ENCODE measurements around the gene NR1H4. TPM values are rescaled to one million over a fixed set of nuclear protein-coding genes. Genes with fewer than 3 reads are reported as not detected.

Gene NR1H4
- total and polyA plus RNA-seq, 9 of the 15 experiments (the other 6 are each of a cell fraction or from before 2014, with no cell fraction given), result 0.03 TPM; not detected in 8

DNA sequence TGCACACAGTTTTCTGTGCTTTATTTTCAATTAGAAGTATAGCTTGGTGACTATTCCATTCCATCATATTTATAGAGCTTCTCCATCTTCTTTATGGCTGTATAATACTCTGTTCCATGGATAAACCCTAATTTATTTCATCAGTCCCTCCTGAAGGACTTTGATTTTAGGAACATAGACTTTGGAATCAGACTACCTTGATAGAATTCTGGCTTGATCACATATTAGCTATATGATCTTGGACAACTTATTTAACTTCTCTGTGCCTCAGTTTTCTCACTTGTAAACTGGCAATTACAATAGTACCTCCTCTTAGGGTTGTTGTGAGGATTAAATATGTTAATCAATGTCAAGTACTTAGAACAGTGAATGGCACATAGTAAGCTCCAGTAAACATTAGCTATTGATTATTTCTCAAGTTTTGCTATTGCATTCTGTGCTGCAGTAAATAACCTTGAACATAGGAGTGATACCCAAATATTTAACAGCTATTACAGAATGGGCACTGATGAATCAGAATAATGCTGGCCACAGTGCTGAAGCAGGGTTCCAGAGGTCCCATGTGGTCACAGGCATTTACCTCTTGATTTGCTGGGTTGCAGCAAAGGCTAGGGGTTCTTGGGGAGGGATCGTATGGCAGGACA, 12.2 kb upstream of the NR1H4 start (continued):
- TF ChIP-seq, protein P1, sequence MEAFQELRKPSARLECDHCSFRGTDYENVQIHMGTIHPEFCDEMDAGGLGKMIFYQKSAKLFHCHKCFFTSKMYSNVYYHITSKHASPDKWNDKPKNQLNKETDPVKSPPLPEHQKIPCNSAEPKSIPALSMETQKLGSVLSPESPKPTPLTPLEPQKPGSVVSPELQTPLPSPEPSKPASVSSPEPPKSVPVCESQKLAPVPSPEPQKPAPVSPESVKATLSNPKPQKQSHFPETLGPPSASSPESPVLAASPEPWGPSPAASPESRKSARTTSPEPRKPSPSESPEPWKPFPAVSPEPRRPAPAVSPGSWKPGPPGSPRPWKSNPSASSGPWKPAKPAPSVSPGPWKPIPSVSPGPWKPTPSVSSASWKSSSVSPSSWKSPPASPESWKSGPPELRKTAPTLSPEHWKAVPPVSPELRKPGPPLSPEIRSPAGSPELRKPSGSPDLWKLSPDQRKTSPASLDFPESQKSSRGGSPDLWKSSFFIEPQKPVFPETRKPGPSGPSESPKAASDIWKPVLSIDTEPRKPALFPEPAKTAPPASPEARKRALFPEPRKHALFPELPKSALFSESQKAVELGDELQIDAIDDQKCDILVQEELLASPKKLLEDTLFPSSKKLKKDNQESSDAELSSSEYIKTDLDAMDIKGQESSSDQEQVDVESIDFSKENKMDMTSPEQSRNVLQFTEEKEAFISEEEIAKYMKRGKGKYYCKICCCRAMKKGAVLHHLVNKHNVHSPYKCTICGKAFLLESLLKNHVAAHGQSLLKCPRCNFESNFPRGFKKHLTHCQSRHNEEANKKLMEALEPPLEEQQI (IDR thresholded peaks at IDR 0.05), result no peak
- TF ChIP-seq MXI1 (IDR thresholded peaks at IDR 0.05; ENCODE audit: low read depth, low read length) (no peak), KLF10 (CRISPR knock-in tag; IDR thresholded peaks at IDR 0.05) (no peak), KDM2B (CRISPR knock-in tag; IDR thresholded peaks at IDR 0.05) (no peak), NFXL1 (CRISPR knock-in tag; IDR thresholded peaks at IDR 0.05) (no peak), SRSF1 (IDR thresholded peaks at IDR 0.05; ENCODE audit: low read depth, low read length) (no peak), OTX1 (CRISPR knock-in tag; IDR thresholded peaks at IDR 0.05) (no peak), HMGN3 (IDR thresholded peaks at IDR 0.05; ENCODE audit: borderline replicate concordance, extremely low read depth, insufficient read length, low read depth, low read length) (no peak), ZNF174 (CRISPR knock-in tag; IDR thresholded peaks at IDR 0.05) (no peak), CBX5 (IDR thresholded peaks at IDR 0.05; ENCODE audit: borderline replicate concordance, low read depth) (no peak)
- TF ChIP-seq, protein P2, sequence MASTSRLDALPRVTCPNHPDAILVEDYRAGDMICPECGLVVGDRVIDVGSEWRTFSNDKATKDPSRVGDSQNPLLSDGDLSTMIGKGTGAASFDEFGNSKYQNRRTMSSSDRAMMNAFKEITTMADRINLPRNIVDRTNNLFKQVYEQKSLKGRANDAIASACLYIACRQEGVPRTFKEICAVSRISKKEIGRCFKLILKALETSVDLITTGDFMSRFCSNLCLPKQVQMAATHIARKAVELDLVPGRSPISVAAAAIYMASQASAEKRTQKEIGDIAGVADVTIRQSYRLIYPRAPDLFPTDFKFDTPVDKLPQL (IDR thresholded peaks at IDR 0.05; ENCODE audit: extremely low read depth, insufficient read length), result no peak
- TF ChIP-seq, protein P3, sequence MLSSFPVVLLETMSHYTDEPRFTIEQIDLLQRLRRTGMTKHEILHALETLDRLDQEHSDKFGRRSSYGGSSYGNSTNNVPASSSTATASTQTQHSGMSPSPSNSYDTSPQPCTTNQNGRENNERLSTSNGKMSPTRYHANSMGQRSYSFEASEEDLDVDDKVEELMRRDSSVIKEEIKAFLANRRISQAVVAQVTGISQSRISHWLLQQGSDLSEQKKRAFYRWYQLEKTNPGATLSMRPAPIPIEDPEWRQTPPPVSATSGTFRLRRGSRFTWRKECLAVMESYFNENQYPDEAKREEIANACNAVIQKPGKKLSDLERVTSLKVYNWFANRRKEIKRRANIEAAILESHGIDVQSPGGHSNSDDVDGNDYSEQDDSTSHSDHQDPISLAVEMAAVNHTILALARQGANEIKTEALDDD (IDR thresholded peaks at IDR 0.05), result no peak
- TF ChIP-seq, protein P4, sequence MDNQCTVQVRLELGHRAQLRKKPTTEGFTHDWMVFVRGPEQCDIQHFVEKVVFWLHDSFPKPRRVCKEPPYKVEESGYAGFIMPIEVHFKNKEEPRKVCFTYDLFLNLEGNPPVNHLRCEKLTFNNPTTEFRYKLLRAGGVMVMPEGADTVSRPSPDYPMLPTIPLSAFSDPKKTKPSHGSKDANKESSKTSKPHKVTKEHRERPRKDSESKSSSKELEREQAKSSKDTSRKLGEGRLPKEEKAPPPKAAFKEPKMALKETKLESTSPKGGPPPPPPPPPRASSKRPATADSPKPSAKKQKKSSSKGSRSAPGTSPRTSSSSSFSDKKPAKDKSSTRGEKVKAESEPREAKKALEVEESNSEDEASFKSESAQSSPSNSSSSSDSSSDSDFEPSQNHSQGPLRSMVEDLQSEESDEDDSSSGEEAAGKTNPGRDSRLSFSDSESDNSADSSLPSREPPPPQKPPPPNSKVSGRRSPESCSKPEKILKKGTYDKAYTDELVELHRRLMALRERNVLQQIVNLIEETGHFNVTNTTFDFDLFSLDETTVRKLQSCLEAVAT (IDR thresholded peaks at IDR 0.05), result no peak

Measured in K562 (cell line).